CD14-positive monocyte (primary cell): Measurements from ENCODE around the gene CXCR6. TPM values are rescaled to one million over a fixed set of nuclear protein-coding genes. Genes with fewer than 3 reads are reported as not detected.
A peak's percentile ranks its signal among the peaks of the same experiment; 100 is the strongest.

Experiments
- DNase-seq, 3 donors: peaks; one replicate each; pipeline ENCODE4 v3.0.0-alpha.2; 2011 to 2022
- H2AFZ ChIP-seq: 2 replicates; pipeline ENCODE4 v1.6.0; 2012; ENCODE audit warnings: mild to moderate bottlenecking, low read depth, low read length, inconsistent platforms; ENCODE audit not compliant: insufficient read depth, poor library complexity, severe bottlenecking
- H3K27ac ChIP-seq, 2 donors: 1 replicate in 1 of 2; 2 replicates in 1 of 2; pipeline ENCODE4 v1.5.1; 2012 to 2013; ENCODE audit warnings: low read length in 2 of 2, control low read depth in 1 of 2, inconsistent platforms in 1 of 2, low read depth in 1 of 2, mild to moderate bottlenecking in 1 of 2
- H3K27me3 ChIP-seq, 2 donors: one replicate each; pipeline versions ENCODE4 v1.6.0 to v1.6.1; 2011 to 2013; ENCODE audit warnings: low read length in 2 of 2; ENCODE audit not compliant: control insufficient read depth in 2 of 2, insufficient read depth in 2 of 2
- H3K36me3 ChIP-seq, 2 donors: replicated peaks in 1 of 2; 1 replicate in 1 of 2; 2 replicates in 1 of 2; pipeline versions ENCODE4 v1.5.1 to v1.6.1; 2012 to 2013; ENCODE audit warnings: low read length in 2 of 2, control low read depth in 1 of 2, inconsistent platforms in 1 of 2, mild to moderate bottlenecking in 1 of 2; ENCODE audit not compliant: insufficient read depth in 2 of 2, control insufficient read depth in 1 of 2
- H3K4me1 ChIP-seq, 2 donors: 1 replicate in 1 of 2; 2 replicates in 1 of 2; pipeline versions ENCODE4 v1.5.1 to v1.6.1; 2012 to 2013; ENCODE audit warnings: low read length in 2 of 2, control low read depth in 1 of 2, inconsistent platforms in 1 of 2, mild to moderate bottlenecking in 1 of 2, moderate library complexity in 1 of 2; ENCODE audit not compliant: insufficient read depth in 2 of 2, control insufficient read depth in 1 of 2
- H3K4me2 ChIP-seq: replicated peaks from 2 replicates; pipeline ENCODE3; 2012; ENCODE audit warnings: low read length, moderate library complexity, mild to moderate bottlenecking; ENCODE audit not compliant: poor library complexity, severe bottlenecking; ENCODE audit errors: extremely low read depth
- H3K4me3 ChIP-seq, 3 experiments: fragments of 200-600 bp in 1 of 3; sonication (generic) in 1 of 3; replicated peaks in 1 of 3; 1 replicate in 2 of 3; 2 replicates in 1 of 3; pipeline ENCODE4 v1.5.1; 2011 to 2013; ENCODE audit warnings: low read length in 3 of 3, mild to moderate bottlenecking in 3 of 3, control low read depth in 2 of 3, low read depth in 2 of 3, inconsistent platforms in 1 of 3, moderate library complexity in 1 of 3
- H3K79me2 ChIP-seq: 2 replicates; pipeline ENCODE4 v1.6.0; 2012; ENCODE audit warnings: mild to moderate bottlenecking, control low read depth, inconsistent platforms, low read length, moderate library complexity; ENCODE audit not compliant: insufficient read depth
- H3K9ac ChIP-seq: 2 replicates; pipeline ENCODE4 v1.6.0; 2017; ENCODE audit warnings: low read length, mild to moderate bottlenecking; ENCODE audit not compliant: insufficient read depth, poor library complexity, severe bottlenecking
- H3K9me3 ChIP-seq, 2 donors: replicated peaks in 1 of 2; 1 replicate in 1 of 2; 2 replicates in 1 of 2; pipeline versions ENCODE4 v1.5.1 to v1.6.1; 2012 to 2013; ENCODE audit warnings: low read length in 2 of 2, control low read depth in 1 of 2; ENCODE audit not compliant: control insufficient read depth in 1 of 2, insufficient read depth in 1 of 2
- H4K20me1 ChIP-seq: 2 replicates; pipeline ENCODE4 v1.6.0; 2012; ENCODE audit warnings: mild to moderate bottlenecking, low read length, control low read depth, moderate library complexity; ENCODE audit not compliant: insufficient read depth
- H3K27ac Mint-ChIP-seq, 7 donors: one replicate each; pipeline ENCODE4 v1.8.0; 2020; ENCODE audit warnings: mild to moderate bottlenecking in 7 of 7, mixed read lengths in 7 of 7, moderate library complexity in 6 of 7, inconsistent platforms in 2 of 7
- H3K27me3 Mint-ChIP-seq, 3 donors: one replicate each; pipeline ENCODE4 v1.8.0; 2021 to 2022; ENCODE audit warnings: low read depth in 3 of 3, mild to moderate bottlenecking in 3 of 3, mixed read lengths in 3 of 3, moderate library complexity in 3 of 3, inconsistent platforms in 1 of 3
- H3K36me3 Mint-ChIP-seq, 2 donors: one replicate each; pipeline ENCODE4 v1.8.0; 2020; ENCODE audit warnings: mixed read lengths in 2 of 2, inconsistent platforms in 1 of 2, mild to moderate bottlenecking in 1 of 2
- H3K4me1 Mint-ChIP-seq: one replicate; pipeline ENCODE4 v1.8.0; 2020; ENCODE audit warnings: mild to moderate bottlenecking, mixed read lengths
- H3K4me3 Mint-ChIP-seq, 2 donors: one replicate each; pipeline ENCODE4 v1.8.0; 2020; ENCODE audit warnings: mild to moderate bottlenecking in 2 of 2, mixed read lengths in 2 of 2, moderate library complexity in 1 of 2
- H3K9me3 Mint-ChIP-seq, 7 donors: one replicate each; pipeline ENCODE4 v1.8.0; 2020 to 2022; ENCODE audit warnings: mixed read lengths in 7 of 7, mild to moderate bottlenecking in 6 of 7, moderate library complexity in 6 of 7, inconsistent platforms in 2 of 7
- CTCF ChIP-seq: fragments of 200-600 bp; IDR thresholded peaks from one replicate; pipeline ENCODE4 v1.8.0; 2022; ENCODE audit warnings: antibody characterized with exemption, mild to moderate bottlenecking
- WGBS: methylation state at CpG from one replicate; pipeline ENCODE4 v1.1.5; 2013; ENCODE audit warnings: missing lambda C conversion rate; ENCODE audit not compliant: insufficient coverage; 5-methylcytosine and 5-hydroxymethylcytosine counted together
- intact Hi-C, 2 donors: fragments of 100-400 bp; cut with micrococcal nuclease; formaldehyde crosslinking; loops; one replicate each; pipeline versions ENCODE4 v1.15.0 to v1.15.1; 2023
- polyA plus RNA-seq, 3 donors: library from polyadenylated mRNA; depleted of rRNA in 1 of 3; unstranded in 2 of 3; stranded (reverse) in 1 of 3; fragments of 300-500 nt in 2 of 3; fragments of >200 nt in 1 of 3; fragmentation: Illumina TruSeq in 2 of 3; gene quantifications; 1 replicate in 2 of 3; 2 replicates in 1 of 3; pipeline ENCODE4 v1.2.3, GENCODE V29; 2012 to 2021

CXCR6 gene
- polyA plus RNA-seq, 3 donors, result 0.10 TPM; not detected in 2

GRCh38 chr3:45965653-45966052 lies 22.4 kb downstream of the CXCR6 start:
- Mint-ChIP-seq H3K27ac (peak overlapping the region in 1 of 7 donors; percentile 44), H3K9me3 (peaks cover 0 to 2% (median 0%) of the 10 kb centered on the region in 7 donors), H3K4me1 (peaks cover 5% of the 10 kb centered on the region), H3K4me3 (no peak overlapping the region), H3K27me3 (peaks cover 0 to 3% (median 2%) of the 10 kb centered on the region in 3 donors), H3K36me3 (peaks cover 97 to 99% of the 10 kb centered on the region in 2 donors)
- no peaks in the 10 kb centered on the region for H3K79me2 ChIP-seq
- no peaks in the 10 kb centered on the region for H3K9me3 ChIP-seq
- DNase-seq, result no peak
- H3K27me3 ChIP-seq, result no peaks in the 10 kb centered on the region
- H3K9ac ChIP-seq, result no peak overlapping the region
- WGBS, result 100% methylated on average over 2 of the region's 4 CpGs
- no peaks in the 10 kb centered on the region for H3K4me1 ChIP-seq
- intact Hi-C loops, result no loop called here
- H4K20me1 ChIP-seq, result no peaks in the 10 kb centered on the region
- no peak overlapping the region for H3K4me2 ChIP-seq
- no peak overlapping the region for H3K4me3 ChIP-seq
- H2AFZ ChIP-seq, result no peak overlapping the region
- TF ChIP-seq CTCF, result no peak
- H3K27ac ChIP-seq, result no peak overlapping the region
- H3K36me3 ChIP-seq, result peaks cover 95 to 100% of the 10 kb centered on the region in 2 donors

GRCh38 chr3:45966371-45966791 lies 23.1 kb downstream of the CXCR6 start:
- Mint-ChIP-seq H3K27ac (peak overlapping the region in 3 of 7 donors; percentile 16 to 54 (median 23)), H3K4me3 (no peak overlapping the region), H3K36me3 (peaks cover 93 to 98% of the 10 kb centered on the region in 2 donors), H3K4me1 (peaks cover 10% of the 10 kb centered on the region), H3K9me3 (peaks cover 0 to 1% (median 0%) of the 10 kb centered on the region in 7 donors), H3K27me3 (peaks cover 0 to 3% (median 2%) of the 10 kb centered on the region in 3 donors)
- Histone ChIP-seq H3K36me3 (peaks cover 88 to 93% of the 10 kb centered on the region in 2 donors), H3K4me2 (no peak overlapping the region), H3K4me1 (peaks cover 2 to 6% of the 10 kb centered on the region in 2 donors), H3K4me3 (no peak overlapping the region), H3K9ac (no peak overlapping the region), H4K20me1 (no peaks in the 10 kb centered on the region), H2AFZ (no peak overlapping the region), H3K79me2 (no peaks in the 10 kb centered on the region), H3K27me3 (no peaks in the 10 kb centered on the region), H3K9me3 (no peaks in the 10 kb centered on the region), H3K27ac (no peak overlapping the region)
- over 99% methylated on average over 17 of the region's 17 CpGs for WGBS
- intact Hi-C loops, result no loop called here
- TF ChIP-seq CTCF, result no peak
- DNase-seq, result no peak
